Measurements from ENCODE around the gene R3HDM4.
"Not testable (repeated sequence)": the region's sequence is repeated elsewhere in the genome, so short reads cannot be mapped to it uniquely, and the experiment has no call there.

R3HDM4 gene

GRCh38 chr19:889662-890295 is 23.2 kb downstream of the R3HDM4 start:
- DNase-seq = no peak

- no peak for DNase-seq
Observed at GRCh38 chr19:888581-889385, 24.2 kb downstream of the R3HDM4 start.

- DNase-seq = no peak
Observed at GRCh38 chr19:887599-887998, 25.4 kb downstream of the R3HDM4 start.

- no peak for DNase-seq
Observed at GRCh38 chr19:887072-887471, 25.9 kb downstream of the R3HDM4 start.

DNA sequence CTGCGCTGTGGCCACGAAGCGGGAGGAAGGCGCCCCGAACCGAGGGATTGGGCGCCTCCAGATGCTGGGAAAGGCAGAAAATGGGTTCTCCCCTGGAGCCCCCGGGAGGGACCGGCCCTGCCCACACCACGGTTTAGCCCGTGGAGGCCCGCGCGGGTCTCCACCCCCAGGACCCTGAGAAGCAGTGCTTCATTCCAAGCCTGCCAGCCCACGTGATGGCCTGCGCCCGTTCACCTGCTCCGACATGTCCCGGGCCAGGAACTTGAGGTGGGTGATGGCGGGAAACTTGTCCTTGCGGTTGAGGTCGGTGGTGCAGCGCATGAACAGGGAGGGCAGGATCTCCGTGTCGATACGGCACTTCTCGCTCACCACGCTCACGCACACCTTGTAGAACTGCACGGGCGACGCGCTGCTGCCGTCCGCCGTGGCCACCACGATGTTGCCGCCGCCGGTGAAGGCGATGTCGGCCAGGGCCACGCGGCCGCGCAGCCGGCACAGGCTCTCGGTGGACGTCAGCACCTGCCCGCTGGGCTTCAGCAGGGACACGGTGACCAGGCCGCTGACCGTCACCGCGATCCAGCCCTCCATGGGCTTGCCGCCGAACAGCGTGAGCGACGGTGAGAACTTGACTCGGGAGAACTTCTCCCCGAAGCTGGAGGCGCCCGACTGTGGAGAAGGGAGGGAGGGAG is 27.3 kb downstream of the R3HDM4 start:
- DNase-seq = no peak

DNA sequence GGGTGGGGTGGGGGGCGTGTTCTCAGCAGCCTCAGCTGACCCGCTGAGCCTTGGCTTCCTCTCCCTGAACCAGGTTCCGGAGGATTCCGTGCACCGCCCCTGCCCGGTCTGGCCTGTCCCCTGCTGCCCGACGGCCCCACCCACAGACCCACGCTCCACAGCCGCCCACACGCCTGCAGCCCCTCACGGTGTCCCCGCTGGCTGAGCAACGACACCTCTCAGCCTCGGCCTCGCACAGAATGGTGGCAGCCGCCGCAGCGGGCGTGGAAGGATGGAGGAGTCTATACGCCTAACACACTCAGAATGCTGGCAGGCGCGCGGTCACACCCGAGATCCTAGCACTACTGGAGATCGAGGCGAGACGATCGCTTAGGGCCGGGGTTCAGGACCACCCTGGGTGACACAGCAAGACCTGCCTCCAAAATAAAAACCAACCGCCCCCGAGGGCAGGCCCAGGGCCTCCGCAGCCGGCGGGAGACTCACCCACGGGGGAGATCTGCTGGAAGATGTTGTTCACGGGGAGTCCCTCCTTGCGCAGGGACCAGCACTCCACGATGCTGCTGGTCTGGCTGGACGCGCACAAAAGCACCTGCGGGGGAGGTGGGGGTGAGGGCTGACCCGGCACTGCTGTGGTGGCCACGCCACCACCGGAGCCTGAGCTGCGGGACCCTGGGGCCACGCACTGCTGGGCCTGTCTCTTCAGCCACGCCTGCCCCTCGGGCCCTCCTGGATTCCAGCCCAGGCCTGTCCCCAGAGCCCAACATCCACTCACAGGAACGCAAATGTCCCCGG is 28.4 kb downstream of the R3HDM4 start:
- no peak for DNase-seq

DNA sequence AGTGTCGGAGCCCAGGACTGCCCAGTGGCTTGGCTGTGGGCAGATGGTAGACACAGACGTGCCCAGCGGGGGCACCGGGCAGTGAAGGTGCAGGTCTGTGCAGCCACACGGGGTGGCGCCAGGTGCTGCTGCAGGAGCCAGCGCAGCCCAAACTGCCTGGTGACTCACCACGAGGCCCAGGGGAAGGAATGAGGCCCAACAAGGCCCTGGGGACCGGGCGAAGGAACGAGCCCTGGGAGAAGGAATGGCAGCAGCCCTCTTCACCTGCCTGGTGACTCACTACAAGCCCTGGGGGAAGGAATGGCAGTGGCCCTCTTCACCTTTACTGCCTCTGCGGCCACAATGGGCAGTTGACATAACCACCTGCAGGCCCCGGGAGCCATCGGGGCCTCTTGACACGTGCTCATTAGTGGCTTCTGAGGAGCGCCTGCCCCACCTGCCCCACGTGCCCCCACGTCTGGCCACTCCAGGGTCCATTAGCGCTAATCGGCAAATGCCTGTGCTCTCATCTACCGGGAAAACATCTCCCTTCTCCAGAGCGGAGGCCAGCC is 29.3 kb downstream of the R3HDM4 start:
- no peak for DNase-seq

GRCh38 chr19:882871-883497 is 30.0 kb downstream of the R3HDM4 start:
- no peak for DNase-seq

- DNase-seq = no peak
Observed at GRCh38 chr19:881385-882071, 31.5 kb downstream of the R3HDM4 start.

- DNase-seq = no peak
Observed at GRCh38 chr19:879711-880438, 33.1 kb downstream of the R3HDM4 start.

DNA sequence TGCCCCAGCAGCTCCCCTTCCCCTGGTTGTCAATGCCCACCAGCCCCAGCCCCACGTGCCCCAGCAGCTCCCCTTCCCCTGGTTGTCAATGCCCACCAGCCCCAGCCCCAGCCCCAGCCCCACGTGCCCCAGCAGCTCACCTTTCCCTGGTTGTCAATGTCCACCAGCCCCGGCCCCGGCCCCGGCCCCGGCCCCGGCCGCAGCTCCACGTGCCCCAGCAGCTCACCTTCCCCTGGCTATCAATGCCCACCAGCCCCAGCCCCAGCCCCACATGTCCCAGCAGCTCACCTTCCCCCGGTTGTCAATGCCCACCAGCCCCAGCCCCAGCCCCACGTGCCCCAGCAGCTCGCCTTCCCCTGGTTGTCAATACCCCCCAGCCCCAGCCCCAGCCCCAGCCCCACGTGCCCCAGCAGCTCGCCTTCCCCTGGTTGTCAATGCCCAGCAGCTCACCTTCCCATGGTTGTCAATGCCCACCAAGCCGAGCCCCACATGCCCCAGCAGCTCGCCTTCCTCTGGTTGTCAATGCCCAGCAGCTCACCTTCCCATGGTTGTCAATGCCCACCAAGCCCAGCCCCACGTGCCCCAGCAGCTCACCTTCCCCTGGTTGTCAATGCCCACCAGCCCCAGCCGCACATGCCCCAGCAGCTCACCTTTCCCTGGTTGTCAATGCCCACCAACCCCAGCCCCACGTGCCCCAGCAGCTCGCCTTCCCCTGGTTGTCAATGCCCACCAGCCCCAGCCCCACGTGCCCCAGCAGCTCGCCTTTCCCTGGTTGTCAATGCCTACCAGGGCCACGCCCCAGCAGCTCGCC is 34.1 kb downstream of the R3HDM4 start:
- DNase-seq = not testable (repeated sequence)

DNA sequence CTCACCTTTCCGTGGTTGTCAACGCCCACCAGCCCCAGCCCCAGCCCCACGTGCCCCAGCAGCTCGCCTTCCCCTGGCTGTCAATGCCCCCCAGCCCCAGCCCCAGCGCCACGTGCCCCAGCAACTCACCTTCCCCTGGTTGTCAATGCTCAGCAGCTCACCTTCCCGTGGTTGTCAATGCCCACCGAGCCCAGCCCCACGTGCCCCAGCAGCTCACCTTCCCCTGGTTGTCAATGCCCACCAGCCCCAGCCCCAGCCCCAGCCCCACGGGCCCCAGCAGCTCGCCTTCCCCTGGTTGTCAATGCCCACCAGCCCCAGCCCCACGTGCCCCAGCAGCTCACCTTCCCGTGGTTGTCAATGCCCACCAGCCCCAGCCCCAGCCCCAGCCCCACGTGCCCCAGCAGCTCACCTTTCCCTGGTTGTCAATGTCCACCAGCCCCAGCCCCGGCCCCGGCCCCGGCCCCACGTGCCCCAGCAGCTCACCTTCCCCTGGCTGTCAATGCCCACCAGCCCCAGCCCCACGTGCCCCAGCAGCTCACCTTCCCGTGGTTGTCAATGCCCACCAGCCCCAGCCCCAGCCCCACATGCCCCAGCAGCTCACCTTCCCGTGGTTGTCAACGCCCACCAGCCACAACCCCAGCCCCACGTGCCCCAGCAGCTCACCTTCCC is 34.9 kb downstream of the R3HDM4 start:
- DNase-seq = not testable (repeated sequence)

DNA sequence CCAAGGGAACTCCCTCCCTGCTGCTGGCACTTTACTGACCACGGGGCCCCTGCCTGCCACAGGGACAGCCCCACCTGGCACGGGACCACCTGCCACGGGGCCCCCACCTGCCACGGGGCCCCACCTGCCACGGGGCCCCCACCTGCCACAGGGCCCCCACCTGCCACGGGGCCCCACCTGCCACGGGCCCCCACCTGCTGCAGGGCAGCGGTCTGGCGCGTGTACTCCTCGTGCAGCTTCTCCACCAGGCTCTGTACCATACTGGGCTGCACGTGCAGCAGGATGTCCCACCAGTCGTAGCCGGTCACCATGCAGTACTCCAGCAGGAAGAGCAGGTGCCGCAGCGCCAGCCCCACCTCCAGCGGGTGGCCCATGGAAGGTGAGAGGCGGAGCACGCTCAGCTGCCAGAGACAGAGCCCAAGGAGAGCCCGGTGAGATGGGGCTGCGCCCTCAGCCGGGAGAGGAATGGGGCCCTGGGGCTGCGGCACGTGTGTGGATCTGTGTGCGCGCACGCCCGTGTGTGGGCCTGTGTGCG is 36.2 kb downstream of the R3HDM4 start:
- no peak for DNase-seq

GRCh38 chr19:876089-876488 is 36.9 kb downstream of the R3HDM4 start:
- no peak for DNase-seq

- DNase-seq = no peak
Observed at GRCh38 chr19:875265-875879, 37.6 kb downstream of the R3HDM4 start.

DNA sequence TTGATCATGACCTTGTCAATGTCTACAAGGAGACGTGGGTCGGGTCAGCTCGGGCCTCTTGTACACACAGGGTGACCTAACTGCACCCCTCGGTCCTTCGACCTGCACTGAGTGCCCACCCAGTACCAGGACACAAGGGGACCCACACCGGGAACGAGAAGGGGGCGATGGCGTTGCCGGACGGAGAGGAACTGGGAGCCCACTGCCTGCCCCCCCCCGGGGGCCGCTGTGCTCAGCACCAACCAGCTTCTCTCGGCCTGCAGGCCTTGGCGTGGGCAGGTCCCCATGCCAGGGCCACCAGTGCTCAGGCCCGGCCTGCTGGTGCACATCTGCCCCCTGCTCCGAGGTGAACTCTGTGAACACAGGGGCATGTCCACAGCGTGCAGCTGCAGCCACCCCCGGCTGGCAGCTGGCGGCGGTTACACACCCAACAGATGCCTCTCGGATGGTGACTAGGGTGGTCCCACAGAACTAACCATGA is 39.4 kb downstream of the R3HDM4 start:
- DNase-seq = no peak

- DNase-seq = peak; percentile 34
Observed at GRCh38 chr19:873084-873483, 39.9 kb downstream of the R3HDM4 start.

DNA sequence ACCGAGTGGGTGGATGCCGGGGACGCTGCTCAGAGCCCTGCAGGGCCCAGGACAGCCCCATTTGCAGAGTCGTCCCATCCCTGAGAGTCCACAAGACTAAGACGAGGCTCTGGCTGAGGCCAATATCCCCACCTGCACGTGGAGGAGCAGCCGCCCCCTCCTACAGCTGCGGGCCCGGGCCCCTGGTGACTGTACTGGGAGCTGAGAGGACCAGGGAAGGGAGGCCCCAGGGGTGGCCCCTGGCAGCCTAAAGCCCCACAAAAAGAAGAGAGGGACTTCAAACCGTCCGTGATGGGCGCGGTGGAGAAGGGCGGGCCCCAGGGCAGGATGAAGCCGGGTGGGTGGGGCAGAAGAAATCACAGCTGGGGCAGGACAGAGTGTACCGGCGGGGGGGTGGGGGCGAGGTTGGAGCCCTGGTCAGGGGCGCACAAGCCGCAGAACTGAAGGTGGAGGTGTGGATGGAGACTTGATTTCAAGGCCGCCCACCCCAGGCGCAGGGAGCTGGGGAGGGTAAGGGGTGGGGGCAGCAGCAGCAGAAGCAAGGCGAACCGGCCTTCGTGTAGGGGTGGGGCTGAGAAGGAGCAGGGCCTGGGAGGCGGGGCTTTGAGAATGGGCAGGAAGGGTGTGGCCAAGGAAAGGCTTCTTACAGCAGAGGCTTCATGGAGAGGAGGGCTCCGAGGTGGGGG is 40.6 kb downstream of the R3HDM4 start:
- DNase-seq = no peak
